IMR-90 (cell line): ENCODE results near the gene NFKBIA. TPM values are rescaled to one million over a fixed set of nuclear protein-coding genes. Genes with fewer than 3 reads are reported as not detected.

Source experiments
- ATAC-seq: fragments of 200-7000 bp; cut with Tn5 transposase; 2 replicates; pipeline ENCODE4 v1.9.1; 2020; ENCODE audit warnings: low read depth, mild to moderate bottlenecking, moderate library complexity
- BruUV-seq: library from RNA; stranded (reverse); fragments of 400-500 nt; replicated peaks from 2 replicates; lab custom pipeline; 2021; lab: Mats Ljungman, UMichigan
- CTCF ChIA-PET: fragments of 300-600 bp; formaldehyde crosslinking; extraction: SDS; loops from one replicate; lab custom pipeline; 2021; ENCODE audit warnings: antibody characterized with exemption; lab: Yijun Ruan, JAX
- POLR2A ChIA-PET: fragments of 300-600 bp; sonication (Branson Sonifier 250); formaldehyde crosslinking; loops from one replicate; lab custom pipeline; 2022; ENCODE audit warnings: antibody characterized with exemption; ENCODE audit not compliant: unreplicated experiment; lab: Charles Lee
- DNase-seq: peaks from one replicate; pipeline ENCODE4 v3.0.0; 2013
- H2AFZ ChIP-seq: replicated peaks from 2 replicates; pipeline ENCODE3; 2013; ENCODE audit warnings: low read length, mild to moderate bottlenecking; ENCODE audit not compliant: poor library complexity
- H2AK5ac ChIP-seq: 2 replicates; pipeline ENCODE4 v1.6.1; 2013; ENCODE audit warnings: low read depth, low read length, inconsistent platforms
- H2AK9ac ChIP-seq: replicated peaks from 2 replicates; pipeline ENCODE3; 2013; ENCODE audit warnings: mild to moderate bottlenecking, low read depth, low read length, moderate library complexity; ENCODE audit not compliant: poor library complexity
- H2BK120ac ChIP-seq: 2 replicates; pipeline ENCODE4 v1.6.1; 2013; ENCODE audit warnings: low read depth, low read length, inconsistent platforms
- H2BK15ac ChIP-seq: 3 replicates; pipeline ENCODE4 v1.6.1; 2013; ENCODE audit warnings: low read depth, low read length, inconsistent platforms
- H2BK20ac ChIP-seq: 2 replicates; pipeline ENCODE4 v1.6.1; 2013; ENCODE audit warnings: low read depth, mild to moderate bottlenecking, inconsistent platforms, low read length, moderate library complexity
- H2BK5ac ChIP-seq: 2 replicates; pipeline ENCODE4 v1.6.1; 2013; ENCODE audit warnings: mild to moderate bottlenecking, low read depth, low read length, inconsistent platforms; ENCODE audit not compliant: poor library complexity, severe bottlenecking
- H3K14ac ChIP-seq: replicated peaks from 2 replicates; pipeline ENCODE4 v1.6.1; 2013; ENCODE audit warnings: low read depth, low read length, inconsistent platforms
- H3K18ac ChIP-seq: 2 replicates; pipeline ENCODE4 v1.6.1; 2013; ENCODE audit warnings: low read depth, low read length, control low read depth
- H3K23ac ChIP-seq: 2 replicates; pipeline ENCODE4 v1.6.1; 2013; ENCODE audit warnings: low read depth, low read length, inconsistent platforms
- H3K27ac ChIP-seq: 2 replicates; pipeline ENCODE4 v1.5.1; 2013; ENCODE audit warnings: mild to moderate bottlenecking, control low read depth, low read length; ENCODE audit not compliant: insufficient read depth
- H3K27me3 ChIP-seq: 2 replicates; pipeline ENCODE4 v1.6.1; 2013; ENCODE audit warnings: low read length; ENCODE audit not compliant: control insufficient read depth, insufficient read depth
- H3K36me3 ChIP-seq: 2 replicates; pipeline ENCODE4 v1.6.1; 2013; ENCODE audit warnings: low read length, mixed read lengths; ENCODE audit not compliant: control insufficient read depth, insufficient read depth
- H3K4ac ChIP-seq: 2 replicates; pipeline ENCODE4 v1.6.1; 2013; ENCODE audit warnings: low read depth, low read length, inconsistent platforms
- H3K4me1 ChIP-seq: 2 replicates; pipeline ENCODE4 v1.6.1; 2013; ENCODE audit warnings: low read length, mixed read lengths; ENCODE audit not compliant: control insufficient read depth, insufficient read depth
- H3K4me2 ChIP-seq: 2 replicates; pipeline ENCODE4 v1.6.1; 2013; ENCODE audit warnings: low read depth, mild to moderate bottlenecking, control low read depth, low read length, moderate library complexity
- H3K4me3 ChIP-seq: 2 replicates; pipeline ENCODE4 v1.5.1; 2013; ENCODE audit warnings: low read depth, mild to moderate bottlenecking, control low read depth, low read length, moderate library complexity; ENCODE audit not compliant: insufficient read depth
- H3K56ac ChIP-seq: 2 replicates; pipeline ENCODE4 v1.6.1; 2013; ENCODE audit warnings: low read length, inconsistent platforms; ENCODE audit not compliant: insufficient read depth; ENCODE audit errors: extremely low read depth
- H3K79me1 ChIP-seq, 2 experiments: 2 replicates each; pipeline ENCODE4 v1.6.1; 2013; ENCODE audit warnings: low read length in 2 of 2, inconsistent platforms in 1 of 2, low read depth in 1 of 2
- H3K9ac ChIP-seq: 2 replicates; pipeline ENCODE4 v1.6.1; 2013; ENCODE audit warnings: low read depth, low read length, control low read depth
- H3K9me1 ChIP-seq: 2 replicates; pipeline ENCODE4 v1.6.1; 2013; ENCODE audit warnings: low read length, inconsistent platforms; ENCODE audit not compliant: insufficient read depth
- H3K9me3 ChIP-seq: 2 replicates; pipeline ENCODE4 v1.6.1; 2013; ENCODE audit warnings: low read length; ENCODE audit not compliant: control insufficient read depth, insufficient read depth
- H4K20me1 ChIP-seq: 2 replicates; pipeline ENCODE4 v1.6.1; 2013; ENCODE audit warnings: low read length, inconsistent platforms; ENCODE audit not compliant: insufficient read depth
- H4K5ac ChIP-seq: 2 replicates; pipeline ENCODE4 v1.6.1; 2013; ENCODE audit warnings: mild to moderate bottlenecking, low read depth, low read length, control low read depth
- H4K8ac ChIP-seq, 2 experiments: 2 replicates each; pipeline ENCODE4 v1.6.1; 2013; ENCODE audit warnings: low read depth in 2 of 2, low read length in 2 of 2, control low read depth in 1 of 2, inconsistent platforms in 1 of 2
- H4K91ac ChIP-seq: 2 replicates; pipeline ENCODE4 v1.6.1; 2013; ENCODE audit warnings: low read depth, low read length, inconsistent platforms; ENCODE audit not compliant: insufficient read depth
- CEBPB ChIP-seq: IDR thresholded peaks from 2 replicates; pipeline ENCODE4 v1.6.1; 2012; ENCODE audit warnings: low read depth, low read length, improper control_type of control experiment
- NFE2L2 ChIP-seq: fragments of 150-350 bp; IDR thresholded peaks from 2 replicates; pipeline ENCODE4 v1.6.1; 2016; ENCODE audit warnings: low read depth, mild to moderate bottlenecking, low read length
- POLR2A ChIP-seq: IDR thresholded peaks from 2 replicates; pipeline ENCODE4 v1.6.1; 2012; ENCODE audit warnings: mild to moderate bottlenecking, low read depth, low read length
- RFX5 ChIP-seq: IDR thresholded peaks from 2 replicates; pipeline ENCODE4 v1.8.0; 2012; ENCODE audit warnings: low read depth, mild to moderate bottlenecking, low read length, moderate library complexity
- WGBS, 2 experiments: methylation state at CpG; one replicate each; pipeline versions ENCODE4 v1.1.5 to v1.1.7; 2013; ENCODE audit warnings: missing lambda C conversion rate in 2 of 2; ENCODE audit not compliant: insufficient read length in 1 of 2; ENCODE audit errors: extremely low coverage in 2 of 2; 5-methylcytosine and 5-hydroxymethylcytosine counted together
- dilution Hi-C: fragments of 300-500 bp; cut with HindIII; formaldehyde crosslinking; loops from one replicate; pipeline ENCODE4 v1.14.3; 2018; ENCODE audit warnings: low sequenced_read_pairs; ENCODE audit not compliant: unreplicated experiment
- in situ Hi-C: fragments of 300-500 bp; cut with MboI; formaldehyde crosslinking; loops from 3 replicates; pipeline ENCODE4 v1.14.3; 2019; ENCODE audit warnings: low sequenced_read_pairs, inconsistent platforms, mixed read lengths
- intact Hi-C: fragments of 100-400 bp; cut with micrococcal nuclease; formaldehyde crosslinking; loops from 2 replicates; pipeline ENCODE4 v1.10.0; 2022
- polyA plus RNA-seq, 3 experiments: library from polyadenylated mRNA; depleted of rRNA; stranded (reverse); fragments of >200 nt; gene quantifications; 2 replicates each; pipeline ENCODE4 v1.2.3, GENCODE V29; 2012; ENCODE audit warnings: low replicate concordance in 1 of 3
- total RNA-seq: library from RNA; depleted of rRNA; stranded (reverse); fragments of >200 nt; gene quantifications from 2 replicates; pipeline ENCODE4 v1.2.3, GENCODE V29; 2012
- TF ChIP-seq, protein P1 (sequence below): conservative IDR thresholded peaks from 2 replicates; pipeline ENCODE4 v1.5.1; 2012; ENCODE audit warnings: mild to moderate bottlenecking, low read depth, low read length, improper control_type of control experiment

NFKBIA gene
- total and polyA plus RNA-seq, 2 of the 4 experiments (the other 2 are of a cell fraction): 71.1 to 97.1 TPM

DNA sequence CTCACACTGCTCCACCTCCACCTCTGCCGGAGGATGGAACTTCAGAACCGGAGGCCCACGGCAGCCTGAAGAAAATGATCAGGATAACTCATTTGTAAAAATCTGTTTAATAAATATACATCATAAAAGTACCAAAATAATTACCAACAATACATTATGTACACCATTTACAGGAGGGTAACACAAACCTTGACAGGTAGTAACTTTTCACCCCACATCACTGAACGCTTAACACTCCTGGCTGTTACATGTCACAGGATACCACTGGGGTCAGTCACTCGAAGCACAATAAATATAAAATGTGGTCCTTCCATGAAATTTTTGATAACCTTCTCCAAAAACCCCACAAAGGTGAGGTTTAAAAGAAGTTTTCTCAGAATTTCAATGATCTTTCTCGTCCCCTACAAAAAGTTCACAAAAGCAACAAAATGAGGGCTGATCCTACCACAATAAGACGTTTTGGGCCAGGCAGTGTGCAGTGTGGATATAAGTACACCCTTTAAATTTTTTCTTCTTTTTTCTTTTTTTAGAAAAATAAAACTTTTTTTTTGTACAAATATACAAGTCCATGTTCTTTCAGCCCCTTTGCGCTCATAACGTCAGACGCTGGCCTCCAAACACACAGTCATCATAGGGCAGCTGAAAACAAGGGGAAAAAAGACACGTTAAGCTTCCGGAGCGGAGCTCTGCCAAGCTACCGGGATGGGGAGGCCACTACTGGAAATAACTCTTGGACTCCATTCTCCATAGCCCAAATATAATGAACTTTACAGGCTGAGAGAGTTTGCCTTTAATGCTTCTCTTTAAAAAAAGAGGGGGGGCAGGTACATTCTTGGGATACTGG lies 2.9 kb downstream of the NFKBIA start:
- no peaks in the 10 kb centered on the region for H3K9me3 ChIP-seq
- TF ChIP-seq NFE2L2 (no peak), POLR2A (peak; percentile 19; the same call in 1 of the 2 replicates), CEBPB (no peak), RFX5 (no peak)
- TF ChIP-seq, protein P1, sequence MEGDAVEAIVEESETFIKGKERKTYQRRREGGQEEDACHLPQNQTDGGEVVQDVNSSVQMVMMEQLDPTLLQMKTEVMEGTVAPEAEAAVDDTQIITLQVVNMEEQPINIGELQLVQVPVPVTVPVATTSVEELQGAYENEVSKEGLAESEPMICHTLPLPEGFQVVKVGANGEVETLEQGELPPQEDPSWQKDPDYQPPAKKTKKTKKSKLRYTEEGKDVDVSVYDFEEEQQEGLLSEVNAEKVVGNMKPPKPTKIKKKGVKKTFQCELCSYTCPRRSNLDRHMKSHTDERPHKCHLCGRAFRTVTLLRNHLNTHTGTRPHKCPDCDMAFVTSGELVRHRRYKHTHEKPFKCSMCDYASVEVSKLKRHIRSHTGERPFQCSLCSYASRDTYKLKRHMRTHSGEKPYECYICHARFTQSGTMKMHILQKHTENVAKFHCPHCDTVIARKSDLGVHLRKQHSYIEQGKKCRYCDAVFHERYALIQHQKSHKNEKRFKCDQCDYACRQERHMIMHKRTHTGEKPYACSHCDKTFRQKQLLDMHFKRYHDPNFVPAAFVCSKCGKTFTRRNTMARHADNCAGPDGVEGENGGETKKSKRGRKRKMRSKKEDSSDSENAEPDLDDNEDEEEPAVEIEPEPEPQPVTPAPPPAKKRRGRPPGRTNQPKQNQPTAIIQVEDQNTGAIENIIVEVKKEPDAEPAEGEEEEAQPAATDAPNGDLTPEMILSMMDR: no peak
- dilution Hi-C loops (no loop called here), in situ Hi-C loops (loop anchor here (10.0 to 25.0 kb wide), 2 partner anchors 107 to 739 kb away; partner anchors contain the start of gene PSMA6), intact Hi-C loops (loop anchor here (5.0 kb wide), 1 partner anchor 94 kb away; no protein-coding TSS in a partner anchor)
- H2BK120ac ChIP-seq: no peak overlapping the region
- peaks cover 27% of the 10 kb centered on the region for H3K36me3 ChIP-seq
- peak overlapping the region; percentile 42 for H2BK5ac ChIP-seq
- no peak overlapping the region for H4K5ac ChIP-seq
- peak overlapping the region; percentile 56 for H3K14ac ChIP-seq
- no peak overlapping the region for H3K18ac ChIP-seq
- DNase-seq: peak; percentile 54
- H4K91ac ChIP-seq: peak overlapping the region; percentile 17; the same call in 1 of the 2 replicates
- H2AFZ ChIP-seq: no peak overlapping the region
- no peak overlapping the region for H2BK15ac ChIP-seq
- H3K23ac ChIP-seq: peak overlapping the region; percentile 62
- H3K4me3 ChIP-seq: peak overlapping the region; percentile 58
- POLR2A ChIA-PET: interaction anchor here (0.7 to 1.5 kb wide), 2 partner anchors 8 to 175 kb away, joined by 4 to 7 read pairs; no protein-coding TSS in a partner anchor
- WGBS, 2 experiments: no CpG with 5 or more reads among the region's 14 CpGs
- no TSS peak for BruUV-seq
- peak overlapping the region; percentile 66 for H3K9ac ChIP-seq
- H3K56ac ChIP-seq: no peak overlapping the region
- peaks cover 15% of the 10 kb centered on the region for H3K4me1 ChIP-seq
- H2AK9ac ChIP-seq: peak overlapping the region; percentile 22
- H3K4ac ChIP-seq: peak overlapping the region; percentile 71; the same call in 1 of the 2 replicates
- peaks cover 24% of the 10 kb centered on the region for H3K9me1 ChIP-seq
- no peaks in the 10 kb centered on the region for H3K27me3 ChIP-seq
- peak overlapping the region; percentile 84 for H3K4me2 ChIP-seq
- CTCF ChIA-PET: interaction anchor here (0.6 to 1.8 kb wide), 2 partner anchors 89 to 187 kb away, joined by 3 to 5 read pairs; no protein-coding TSS in a partner anchor
- H3K27ac ChIP-seq: no peak overlapping the region
- no peak overlapping the region; the same call in 1 of the 2 replicates for H2AK5ac ChIP-seq
- H4K20me1 ChIP-seq: peaks cover 33% of the 10 kb centered on the region
- peaks cover 35 to 48% of the 10 kb centered on the region in 2 experiments for H3K79me1 ChIP-seq
- peak overlapping the region in 1 of 2 experiments; percentile 1; a peak in 1 of 4 replicates for H4K8ac ChIP-seq
- ATAC-seq: no peak
- H2BK20ac ChIP-seq: no peak overlapping the region
